C4-2B (cell line): Measurements from ENCODE around the gene ERC2.

Experiments used
- ZFX ChIP-seq: fragments of 450-650 bp; IDR thresholded peaks from 2 replicates; pipeline ENCODE4 v1.6.1; 2017
- TF ChIP-seq, protein P1 (sequence below): fragments of 450-650 bp; conservative IDR thresholded peaks from 2 replicates; pipeline ENCODE4 v1.5.1; 2017; ENCODE audit warnings: mild to moderate bottlenecking

DNA sequence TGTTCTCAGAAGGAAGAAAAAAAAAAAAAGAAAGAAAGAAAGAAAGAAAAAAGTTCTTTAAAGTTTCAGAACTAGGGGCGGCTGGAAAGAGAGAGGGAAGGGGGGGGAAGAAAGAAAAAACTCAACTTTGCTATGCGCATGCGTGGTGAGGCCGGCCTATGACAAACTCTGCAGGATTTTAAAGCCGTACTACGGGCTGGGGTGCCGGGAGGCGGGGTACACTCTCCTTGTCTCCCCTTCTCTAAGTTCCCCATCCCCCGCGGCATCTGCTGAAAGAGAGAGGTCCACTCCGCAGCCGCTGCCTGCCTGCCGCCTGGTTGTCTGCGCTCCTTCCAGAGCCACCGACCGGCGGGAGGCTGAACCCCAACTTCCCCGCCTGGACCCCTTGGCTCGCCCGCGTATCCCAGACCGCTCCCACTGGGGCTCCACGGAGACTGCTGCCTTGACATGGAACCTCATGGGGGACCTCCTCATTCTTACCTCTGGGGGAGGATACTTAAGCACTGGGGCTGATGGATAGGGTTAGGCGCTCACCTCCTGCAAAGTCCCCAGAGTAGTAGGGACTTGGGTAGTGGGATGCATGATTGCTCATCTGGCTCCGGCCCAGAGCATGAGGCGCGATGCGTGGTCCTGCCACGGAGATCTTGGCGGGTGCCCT lies 979.7 kb downstream of the ERC2 start:
- TF ChIP-seq, protein P1, sequence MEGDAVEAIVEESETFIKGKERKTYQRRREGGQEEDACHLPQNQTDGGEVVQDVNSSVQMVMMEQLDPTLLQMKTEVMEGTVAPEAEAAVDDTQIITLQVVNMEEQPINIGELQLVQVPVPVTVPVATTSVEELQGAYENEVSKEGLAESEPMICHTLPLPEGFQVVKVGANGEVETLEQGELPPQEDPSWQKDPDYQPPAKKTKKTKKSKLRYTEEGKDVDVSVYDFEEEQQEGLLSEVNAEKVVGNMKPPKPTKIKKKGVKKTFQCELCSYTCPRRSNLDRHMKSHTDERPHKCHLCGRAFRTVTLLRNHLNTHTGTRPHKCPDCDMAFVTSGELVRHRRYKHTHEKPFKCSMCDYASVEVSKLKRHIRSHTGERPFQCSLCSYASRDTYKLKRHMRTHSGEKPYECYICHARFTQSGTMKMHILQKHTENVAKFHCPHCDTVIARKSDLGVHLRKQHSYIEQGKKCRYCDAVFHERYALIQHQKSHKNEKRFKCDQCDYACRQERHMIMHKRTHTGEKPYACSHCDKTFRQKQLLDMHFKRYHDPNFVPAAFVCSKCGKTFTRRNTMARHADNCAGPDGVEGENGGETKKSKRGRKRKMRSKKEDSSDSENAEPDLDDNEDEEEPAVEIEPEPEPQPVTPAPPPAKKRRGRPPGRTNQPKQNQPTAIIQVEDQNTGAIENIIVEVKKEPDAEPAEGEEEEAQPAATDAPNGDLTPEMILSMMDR: no peak
- TF ChIP-seq ZFX: no peak
